Stimulated activated CD8-positive, alpha-beta memory T cell treated with anti-CD3 and anti-CD28 coated beads, Interleukin-15, amount 100 ng/mL, for 24 hours (primary cell): ENCODE results near the gene FMOD.

Experiments
- DNase-seq: peaks from one replicate; pipeline ENCODE4 v3.0.0-alpha.2; 2020; ENCODE audit warnings: low read depth

Gene FMOD

GRCh38 chr1:203351037-203351625 is at the start of gene FMOD:
FMOD (minus strand) TSS chr1:203351122; CDS start chr1:203348270, 2,852 bp downstream.
- no peak for DNase-seq

DNA sequence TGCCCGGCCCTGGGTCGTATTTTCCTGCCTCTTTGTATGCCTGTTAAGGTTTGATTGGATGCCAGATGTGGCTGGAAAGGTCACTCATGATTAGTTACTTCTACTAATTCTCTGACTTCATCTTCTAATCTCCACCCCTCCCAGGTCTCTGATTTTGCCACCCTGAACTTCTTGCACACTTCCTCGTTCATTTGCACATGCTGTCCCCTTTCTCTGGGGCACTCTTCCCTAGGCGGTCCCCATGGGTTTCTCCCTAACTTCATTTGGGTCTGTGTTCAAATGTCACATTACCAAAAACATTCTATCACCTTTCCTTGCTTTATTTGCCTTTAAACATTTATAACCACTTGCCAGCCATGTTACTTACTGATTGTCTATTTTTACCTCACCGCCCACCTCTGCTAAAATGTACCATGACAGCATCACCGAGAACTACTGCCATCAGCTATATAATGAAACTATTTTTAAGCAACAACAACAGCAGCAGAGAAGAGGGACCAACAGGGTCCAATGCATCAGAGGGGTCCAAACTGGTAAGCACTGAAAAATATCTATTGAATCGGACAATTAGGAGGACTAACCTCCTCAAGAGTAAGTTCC is 45.8 kb upstream of the FMOD start:
- DNase-seq, result no peak

GRCh38 chr1:203395751-203396150 is 44.8 kb upstream of the FMOD start:
- DNase-seq, result no peak

- DNase-seq, result no peak
Measured at GRCh38 chr1:203390298-203390697, 39.4 kb upstream of the FMOD start.

DNA sequence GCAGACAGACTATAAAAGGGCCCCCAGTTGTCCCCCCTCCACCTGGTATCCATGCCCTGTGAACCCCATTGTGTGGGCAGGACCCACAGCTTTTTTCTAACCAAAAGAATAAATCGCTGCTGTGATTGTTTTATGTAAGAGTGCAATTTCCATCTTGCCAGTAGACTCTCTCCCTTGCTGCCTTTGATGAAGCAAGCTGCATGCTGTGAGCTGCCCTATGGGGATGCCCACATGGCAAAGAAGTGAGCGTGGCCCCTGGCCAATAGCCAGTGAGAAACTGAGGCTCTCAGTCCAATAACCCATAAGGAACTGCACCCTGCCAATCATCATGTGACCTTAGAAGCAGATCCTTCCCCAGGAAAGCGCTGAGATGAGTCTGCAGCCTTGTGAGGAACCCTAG is 37.8 kb upstream of the FMOD start:
- DNase-seq, result no peak

DNA sequence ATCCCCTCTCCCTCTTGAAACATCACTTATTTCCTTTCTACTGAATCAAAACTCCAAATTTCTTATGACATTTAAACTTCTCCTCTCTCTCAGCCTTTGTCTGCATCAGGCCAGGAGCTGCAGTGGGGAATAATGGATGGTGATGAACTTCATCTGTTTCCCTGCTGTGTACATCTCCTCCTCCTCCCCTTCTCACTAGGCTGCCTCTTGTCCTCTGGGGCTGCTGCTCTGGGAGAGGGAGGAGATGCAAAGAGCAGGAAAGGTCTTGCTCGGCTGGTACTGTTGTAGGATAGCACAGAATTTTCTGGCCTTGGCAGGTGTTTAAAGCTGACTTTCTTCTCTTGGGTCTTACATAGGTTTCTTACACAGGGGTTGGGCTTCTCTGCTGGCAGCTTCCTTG is 31.1 kb upstream of the FMOD start:
- no peak for DNase-seq

GRCh38 chr1:203381151-203381751 is 30.3 kb upstream of the FMOD start:
- no peak for DNase-seq

DNA sequence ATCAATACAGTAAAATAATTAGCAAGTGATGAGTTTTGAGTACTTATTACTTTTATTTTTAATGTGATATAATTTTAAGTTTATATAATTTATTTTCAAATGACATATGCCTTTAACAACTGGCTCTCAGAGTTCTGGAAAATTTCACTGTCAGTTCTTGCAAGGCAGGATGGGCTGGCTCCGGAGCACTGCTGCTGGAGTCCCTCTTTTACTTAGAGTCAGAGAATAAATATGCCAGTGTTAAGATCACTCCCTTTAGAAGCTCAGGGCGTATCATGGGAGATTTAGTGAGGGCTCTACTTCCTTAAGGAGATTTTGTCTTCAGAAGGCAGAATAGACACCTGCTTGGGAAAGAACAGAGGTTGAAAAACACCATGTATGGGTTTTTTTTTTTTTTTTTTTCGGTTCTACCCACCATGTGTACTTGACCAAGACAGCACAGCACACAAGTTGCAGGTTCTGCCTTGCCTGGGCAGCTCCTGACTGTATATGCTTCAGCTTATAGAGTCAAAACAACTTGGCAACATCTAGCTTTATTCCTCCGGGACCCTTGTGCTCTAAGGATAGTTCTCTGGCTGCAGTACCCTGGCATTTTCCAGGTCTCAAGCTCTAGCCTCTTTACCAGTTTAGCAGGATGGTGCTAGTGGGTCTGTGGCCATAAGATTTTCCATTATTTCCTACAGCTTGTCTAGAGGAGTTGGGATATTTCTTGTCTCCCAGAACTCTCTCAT is 29.7 kb upstream of the FMOD start:
- no peak for DNase-seq

DNA sequence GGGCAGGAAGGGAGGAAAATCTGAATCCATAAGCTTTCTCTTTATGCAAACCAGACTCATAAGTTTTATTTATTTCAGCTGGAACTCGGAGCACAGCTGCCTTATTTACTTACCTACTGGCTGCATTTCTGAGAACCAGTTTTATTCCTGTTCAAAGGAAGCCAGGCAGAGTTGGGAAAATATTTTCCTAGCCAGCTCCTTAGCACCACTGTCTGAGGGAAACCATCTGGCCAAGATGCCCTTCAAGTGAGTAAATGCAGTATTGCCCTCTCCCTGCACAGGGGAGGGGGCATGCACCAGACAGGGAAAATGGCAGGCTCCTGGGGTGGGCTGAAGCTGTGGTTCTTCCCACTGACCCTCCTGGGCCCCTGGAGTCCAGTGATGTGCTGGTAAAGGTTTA is 28.9 kb upstream of the FMOD start:
- no peak for DNase-seq

DNA sequence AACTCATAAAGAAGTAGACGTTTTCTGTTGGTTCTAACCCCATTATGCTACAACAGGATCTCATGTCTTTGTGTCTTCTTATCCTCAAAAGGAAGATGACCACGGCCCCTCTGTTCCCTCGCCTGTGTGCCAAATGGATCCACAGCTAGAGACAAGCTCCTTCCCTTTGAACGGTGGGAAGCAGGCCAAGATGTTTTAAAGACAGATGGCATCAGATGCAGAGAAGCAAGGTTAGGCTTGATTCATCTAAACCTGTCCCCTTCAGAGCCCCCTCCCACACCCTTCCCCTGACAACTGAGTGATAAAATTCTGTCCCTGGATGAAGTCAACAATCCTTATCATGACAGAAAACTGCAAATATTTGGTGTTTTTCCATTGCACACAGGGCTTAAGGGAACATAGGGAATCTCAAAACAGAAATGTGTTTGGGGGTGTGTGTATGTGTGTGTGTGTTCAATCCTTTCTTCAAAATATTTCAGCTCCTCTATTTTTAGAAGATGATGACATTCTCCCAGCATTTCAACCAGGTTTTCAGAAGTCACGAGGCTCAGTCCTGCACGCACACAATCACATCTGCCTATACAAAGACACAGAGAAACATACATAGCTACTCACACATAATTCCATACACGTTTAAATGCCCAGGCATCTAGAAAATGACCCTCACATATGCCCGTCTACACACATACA is 27.8 kb upstream of the FMOD start:
- no peak for DNase-seq

DNA sequence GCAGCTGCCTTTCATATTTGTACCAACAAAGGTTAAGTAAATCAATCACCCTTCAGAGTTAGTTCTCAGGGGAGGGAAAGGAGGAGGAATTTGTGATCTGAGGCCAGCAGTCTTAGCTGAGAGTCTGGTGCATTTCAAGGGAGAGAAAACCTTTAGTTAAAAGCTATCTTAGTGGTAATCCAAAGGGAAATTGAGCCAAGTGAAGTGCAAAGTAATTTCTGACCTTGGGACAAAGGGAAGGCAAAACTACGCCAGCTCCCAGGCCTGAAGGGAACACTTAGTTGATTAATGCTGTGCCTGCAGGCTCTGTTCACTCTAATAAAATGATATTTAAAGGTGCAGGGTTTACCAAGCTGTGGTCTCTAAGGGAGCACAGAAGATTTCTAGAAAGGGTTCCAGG is 23.1 kb upstream of the FMOD start:
- no peak for DNase-seq

GRCh38 chr1:203373002-203373401 is 22.1 kb upstream of the FMOD start:
- no peak for DNase-seq

GRCh38 chr1:203371288-203371687 is 20.4 kb upstream of the FMOD start:
- no peak for DNase-seq

DNA sequence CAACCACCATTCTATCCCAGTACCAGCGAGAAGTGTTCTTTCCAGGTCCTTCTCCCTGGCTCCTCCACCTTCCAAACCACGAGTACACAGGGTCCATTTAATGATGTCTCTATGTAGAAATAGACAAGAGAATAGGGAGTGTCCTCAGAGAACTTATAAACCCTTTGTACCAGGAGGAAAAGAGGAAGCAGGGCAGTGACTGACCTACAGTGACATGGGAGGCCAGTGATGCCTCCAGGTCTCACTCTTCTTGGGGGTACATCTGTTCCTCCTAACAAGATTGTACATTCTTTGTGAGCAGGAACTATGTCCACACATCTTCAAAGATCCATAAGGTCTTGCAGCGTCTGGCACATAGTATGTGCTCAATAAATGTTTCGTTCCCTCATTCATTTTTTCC is 18.7 kb upstream of the FMOD start:
- DNase-seq, result no peak

DNA sequence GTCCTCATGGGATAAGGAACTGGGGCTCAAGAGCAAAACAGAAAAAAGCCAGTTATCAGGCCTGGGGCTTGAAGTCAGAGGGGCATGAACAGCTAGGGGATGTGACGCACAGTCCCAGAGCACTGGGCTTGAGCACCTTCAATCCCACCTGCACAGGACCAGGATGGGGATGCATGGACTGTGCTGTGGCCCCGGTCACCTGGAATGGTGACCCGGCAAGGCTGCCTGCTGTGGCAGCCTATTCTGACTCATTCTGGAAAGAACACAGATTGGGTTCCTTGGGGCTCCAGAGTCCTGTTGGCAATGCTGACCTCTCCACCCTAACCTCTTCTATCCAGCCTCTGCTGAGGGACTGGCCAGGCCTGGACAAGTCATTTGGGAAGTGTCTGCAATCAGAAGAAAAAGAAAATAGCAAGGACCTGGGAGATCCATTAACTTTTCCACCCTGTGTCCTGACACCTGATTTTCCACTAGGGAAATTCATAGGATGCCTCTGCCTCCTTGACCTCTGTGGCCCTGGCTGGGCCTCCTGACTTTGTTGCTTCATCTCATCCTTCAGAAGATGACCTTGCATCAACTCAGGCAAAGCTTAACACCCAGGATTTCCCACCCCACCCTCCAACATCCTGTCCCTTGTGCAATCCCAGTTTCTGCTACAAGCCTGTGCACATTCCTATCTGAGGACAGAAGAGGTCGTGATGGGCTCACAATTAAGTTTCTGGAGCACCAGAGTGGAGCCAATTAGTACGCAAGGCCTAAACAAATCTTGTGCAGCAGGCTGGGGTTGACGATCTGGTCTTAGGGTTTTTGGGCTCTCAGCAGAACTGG is 17.9 kb upstream of the FMOD start:
- no peak for DNase-seq

DNA sequence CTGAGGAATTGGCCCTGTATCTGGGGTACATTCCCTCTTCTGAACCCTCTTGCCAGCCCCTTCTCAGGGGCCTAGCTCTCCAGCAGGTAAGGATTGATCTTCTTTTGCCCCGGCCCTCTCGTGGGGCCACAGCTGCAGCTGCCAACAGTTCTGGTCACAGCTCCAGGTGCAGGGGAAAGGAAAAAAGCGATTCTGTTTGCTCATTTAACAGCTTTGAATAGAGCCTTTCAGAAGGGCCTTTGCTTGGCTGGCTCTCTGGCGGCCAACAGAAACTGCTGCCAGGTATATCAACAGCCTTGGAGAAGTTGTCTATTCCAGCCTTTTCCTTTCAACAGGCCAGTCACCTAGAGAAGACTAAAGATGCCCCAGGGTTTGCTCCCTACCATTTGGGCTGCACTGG is 16.1 kb upstream of the FMOD start:
- DNase-seq, result no peak

DNA sequence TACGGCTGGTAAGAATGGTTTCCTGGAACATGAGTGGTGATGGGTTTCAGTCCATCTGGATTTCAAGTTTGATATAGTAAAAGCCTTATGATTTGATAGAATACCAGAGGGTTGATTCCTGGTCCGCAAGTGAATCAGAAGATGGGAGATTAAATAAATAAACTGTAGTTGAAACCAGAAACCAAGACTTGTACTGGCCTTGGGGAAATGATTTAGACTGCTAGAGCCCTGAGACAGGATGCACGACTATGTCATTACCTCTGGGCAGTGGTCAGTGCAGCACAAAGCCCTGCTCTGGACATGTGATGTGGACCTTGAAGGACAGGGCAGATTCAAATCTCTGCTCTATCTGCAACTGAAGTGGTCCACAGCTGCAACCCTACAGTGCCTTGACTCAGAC is 15.6 kb upstream of the FMOD start:
- no peak for DNase-seq

GRCh38 chr1:203364806-203365205 is 13.9 kb upstream of the FMOD start:
- no peak for DNase-seq

GRCh38 chr1:203364094-203364801 is 13.3 kb upstream of the FMOD start:
- no peak for DNase-seq

- no peak for DNase-seq
Measured at GRCh38 chr1:203362720-203363025, 11.8 kb upstream of the FMOD start.
